NT2/D1 (cell line): ENCODE data around the gene HECW1.

Source experiments
- DNase-seq: peaks from one replicate; pipeline ENCODE4 v3.0.0-alpha.2; 2011; ENCODE audit warnings: low read depth, low spot score
- H3K27me3 ChIP-seq: 2 replicates; pipeline ENCODE4 v1.6.0; 2011; ENCODE audit warnings: mild to moderate bottlenecking; ENCODE audit not compliant: insufficient read length, insufficient read depth
- H3K36me3 ChIP-seq: 2 replicates; pipeline ENCODE4 v1.6.1; 2011; ENCODE audit warnings: mild to moderate bottlenecking, low read length, mixed read lengths; ENCODE audit not compliant: insufficient read depth, insufficient read length
- H3K4me1 ChIP-seq: 2 replicates; pipeline ENCODE4 v1.5.1; 2011; ENCODE audit not compliant: insufficient read depth, insufficient read length
- H3K4me3 ChIP-seq: 2 replicates; pipeline ENCODE4 v1.5.1; 2011; ENCODE audit warnings: low read depth; ENCODE audit not compliant: insufficient read length
- H3K9ac ChIP-seq: 2 replicates; pipeline ENCODE4 v1.6.0; 2011; ENCODE audit warnings: low read depth; ENCODE audit not compliant: insufficient read length
- H3K9me3 ChIP-seq: 2 replicates; pipeline ENCODE4 v1.5.1; 2011; ENCODE audit warnings: mild to moderate bottlenecking, low read length; ENCODE audit not compliant: insufficient read depth
- SUZ12 ChIP-seq: IDR thresholded peaks from 2 replicates; pipeline ENCODE4 v1.6.1; 2011; ENCODE audit not compliant: insufficient read length, insufficient read depth; ENCODE audit errors: extremely low read depth
- YY1 ChIP-seq: IDR thresholded peaks from 2 replicates; pipeline ENCODE4 v1.6.1; 2011; ENCODE audit not compliant: insufficient read length, insufficient read depth
- ZNF274 ChIP-seq: IDR thresholded peaks from 2 replicates; pipeline ENCODE4 v1.6.1; 2011; ENCODE audit warnings: mild to moderate bottlenecking, low read depth, low read length

Gene HECW1

GRCh38 chr7:43148161-43148731 is 35.8 kb downstream of the HECW1 start:
- Histone ChIP-seq H3K36me3 (no peaks in the 10 kb centered on the region), H3K9me3 (no peaks in the 10 kb centered on the region), H3K9ac (no peak overlapping the region), H3K4me3 (no peak overlapping the region), H3K27me3 (no peaks in the 10 kb centered on the region), H3K4me1 (no peaks in the 10 kb centered on the region)
- DNase-seq = no peak
- TF ChIP-seq SUZ12 (no peak), YY1 (no peak), ZNF274 (no peak)

GRCh38 chr7:43151076-43151475 is 38.6 kb downstream of the HECW1 start:
- Histone ChIP-seq H3K4me1 (no peaks in the 10 kb centered on the region), H3K9ac (no peak overlapping the region), H3K36me3 (no peaks in the 10 kb centered on the region), H3K27me3 (no peaks in the 10 kb centered on the region), H3K4me3 (no peak overlapping the region), H3K9me3 (no peaks in the 10 kb centered on the region)
- TF ChIP-seq SUZ12 = no peak
- TF ChIP-seq ZNF274 = no peak
- TF ChIP-seq YY1 = no peak
- DNase-seq = no peak

GRCh38 chr7:43152696-43153095 is 40.2 kb downstream of the HECW1 start:
- no peaks in the 10 kb centered on the region for H3K27me3 ChIP-seq
- TF ChIP-seq YY1 (no peak), SUZ12 (no peak), ZNF274 (no peak)
- H3K9me3 ChIP-seq = peaks cover 8% of the 10 kb centered on the region; the same call in 1 of the 2 replicates
- H3K36me3 ChIP-seq = no peaks in the 10 kb centered on the region
- no peak overlapping the region for H3K4me3 ChIP-seq
- H3K9ac ChIP-seq = no peak overlapping the region
- DNase-seq = no peak
- no peaks in the 10 kb centered on the region for H3K4me1 ChIP-seq

- Histone ChIP-seq H3K9me3 (peaks cover 8% of the 10 kb centered on the region; the same call in 1 of the 2 replicates), H3K9ac (no peak overlapping the region), H3K4me3 (no peak overlapping the region), H3K4me1 (no peaks in the 10 kb centered on the region), H3K27me3 (no peaks in the 10 kb centered on the region), H3K36me3 (no peaks in the 10 kb centered on the region)
- no peak for TF ChIP-seq YY1
- TF ChIP-seq SUZ12 = no peak
- no peak for TF ChIP-seq ZNF274
- DNase-seq = no peak
These were observed 43.2 kb downstream of the HECW1 start for GRCh38 chr7:43155636-43156035.

DNA sequence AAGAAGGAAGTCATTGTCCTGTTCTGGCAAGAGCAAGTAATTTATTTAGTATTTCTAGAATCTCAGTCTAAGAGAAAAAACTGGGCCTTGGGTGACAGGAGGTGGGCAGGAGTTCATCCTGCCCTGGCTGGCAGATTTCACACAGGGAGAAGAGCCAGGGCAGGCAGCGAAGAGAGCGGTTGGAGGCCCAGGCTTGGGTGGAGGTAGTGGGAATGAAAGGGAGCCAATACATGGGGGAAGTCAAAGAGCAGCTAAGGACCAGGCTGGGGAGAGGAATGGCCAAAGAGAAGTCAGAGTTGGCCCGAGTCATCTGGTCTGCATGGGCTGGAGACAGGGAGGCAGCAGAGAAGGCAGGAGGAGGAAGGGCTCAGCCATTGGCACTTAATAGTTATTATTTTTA is 51.4 kb downstream of the HECW1 start:
- no peak overlapping the region for H3K4me3 ChIP-seq
- H3K27me3 ChIP-seq = no peaks in the 10 kb centered on the region
- no peak for DNase-seq
- no peaks in the 10 kb centered on the region for H3K4me1 ChIP-seq
- no peak overlapping the region for H3K9ac ChIP-seq
- H3K36me3 ChIP-seq = no peaks in the 10 kb centered on the region
- no peak for TF ChIP-seq ZNF274
- TF ChIP-seq SUZ12 = no peak
- no peak for TF ChIP-seq YY1
- H3K9me3 ChIP-seq = no peaks in the 10 kb centered on the region

DNA sequence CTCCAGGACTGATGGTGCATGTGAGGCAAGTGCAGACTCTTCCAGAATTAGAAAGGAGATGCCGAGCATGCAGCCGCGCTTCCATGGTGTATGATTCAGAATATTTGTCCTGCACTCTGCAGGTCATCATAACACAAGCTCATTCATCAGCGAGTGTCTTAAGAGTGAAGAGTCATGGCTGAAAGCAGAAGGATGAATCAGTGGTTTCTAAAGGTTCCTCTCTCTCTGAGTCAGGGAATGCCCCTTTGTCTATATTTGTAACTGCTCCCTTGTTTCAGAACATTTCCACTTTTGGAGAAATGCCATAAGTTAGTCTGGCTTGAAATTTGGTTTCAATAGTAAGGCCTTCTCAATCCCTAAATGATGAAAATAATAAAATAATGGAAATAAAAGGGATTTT is 52.3 kb downstream of the HECW1 start:
- no peak overlapping the region for H3K4me3 ChIP-seq
- DNase-seq = no peak
- H3K27me3 ChIP-seq = no peaks in the 10 kb centered on the region
- H3K9ac ChIP-seq = no peak overlapping the region
- no peak for TF ChIP-seq YY1
- TF ChIP-seq SUZ12 = no peak
- no peak for TF ChIP-seq ZNF274
- no peaks in the 10 kb centered on the region for H3K4me1 ChIP-seq
- H3K9me3 ChIP-seq = no peaks in the 10 kb centered on the region
- no peaks in the 10 kb centered on the region for H3K36me3 ChIP-seq

- Histone ChIP-seq H3K4me3 (no peak overlapping the region), H3K4me1 (peaks cover 3% of the 10 kb centered on the region), H3K27me3 (no peaks in the 10 kb centered on the region), H3K36me3 (no peaks in the 10 kb centered on the region), H3K9me3 (no peaks in the 10 kb centered on the region), H3K9ac (no peak overlapping the region)
- TF ChIP-seq SUZ12 = no peak
- no peak for TF ChIP-seq YY1
- no peak for TF ChIP-seq ZNF274
- DNase-seq = no peak
These were observed 54.2 kb downstream of the HECW1 start for GRCh38 chr7:43166686-43167085.

- H3K9ac ChIP-seq = no peak overlapping the region
- DNase-seq = no peak
- H3K9me3 ChIP-seq = no peaks in the 10 kb centered on the region
- H3K4me1 ChIP-seq = peaks cover 3% of the 10 kb centered on the region
- no peak overlapping the region for H3K4me3 ChIP-seq
- no peaks in the 10 kb centered on the region for H3K27me3 ChIP-seq
- no peaks in the 10 kb centered on the region for H3K36me3 ChIP-seq
- no peak for TF ChIP-seq YY1
- TF ChIP-seq ZNF274 = no peak
- no peak for TF ChIP-seq SUZ12
These were observed 56.6 kb downstream of the HECW1 start for GRCh38 chr7:43169076-43169475.
